ENCODE results near the gene DCDC1.

GRCh38 chr11:31301549-31302510 is 67.7 kb downstream of the DCDC1 start:
- TF ChIP-seq CTCF (IDR thresholded peaks at IDR 0.05) (no peak), EP300 (IDR thresholded peaks at IDR 0.05) (no peak), POLR2AphosphoS5 (IDR thresholded peaks at IDR 0.05) (no peak), POLR2A (IDR thresholded peaks at IDR 0.05) (no peak)
